GM18498 (cell line): ENCODE measurements around the gene VPS4A.
"Not testable (repeated sequence)": the region's sequence is repeated elsewhere in the genome, so short reads cannot be mapped to it uniquely, and the experiment has no call there.

Experiments
- ATAC-seq: cut with Tn5 transposase; IDR thresholded peaks from one replicate; pipeline ENCODE4 v1.9.1; 2021; ENCODE audit warnings: mild to moderate bottlenecking, moderate library complexity; ENCODE audit not compliant: unreplicated experiment

VPS4A gene

GRCh38 chr16:69326172-69326873, 15.2 kb downstream of the VPS4A start:
- ATAC-seq, result no peak

- no peak for ATAC-seq
These were observed 16.6 kb downstream of the VPS4A start for GRCh38 chr16:69327585-69328310.

- no peak for ATAC-seq
These were observed 17.7 kb downstream of the VPS4A start for GRCh38 chr16:69328854-69329316.

- peak; percentile 39 for ATAC-seq
These were observed 18.5 kb downstream of the VPS4A start for GRCh38 chr16:69329369-69330285.

GRCh38 chr16:69330286-69331109, 19.3 kb downstream of the VPS4A start, which contains the start of gene PDF:
TSS of gene PDF (minus strand) at chr16:69330588. CDS start at chr16:69330570, 18 bp downstream.
- ATAC-seq, result peak; percentile 95

GRCh38 chr16:69334696-69335095, 23.5 kb downstream of the VPS4A start:
- ATAC-seq, result no peak

- ATAC-seq, result no peak
These were observed 27.6 kb downstream of the VPS4A start for GRCh38 chr16:69338557-69339288.

GRCh38 chr16:69339289-69340094, 28.3 kb downstream of the VPS4A start, which contains the start of the genes COG8 and NIP7:
TSS of gene COG8 (minus strand) at chr16:69339564. CDS start at chr16:69339552, 12 bp downstream.
TSS of gene NIP7 (plus strand) at chr16:69339772. CDS start at chr16:69339830, 58 bp downstream.
- ATAC-seq, result peak; percentile 91

GRCh38 chr16:69340095-69340644, 29.0 kb downstream of the VPS4A start:
- no peak for ATAC-seq

- ATAC-seq, result no peak
These were observed 33.0 kb downstream of the VPS4A start for GRCh38 chr16:69344171-69344570.

GRCh38 chr16:69345923-69346322, 34.8 kb downstream of the VPS4A start:
- no peak for ATAC-seq

- ATAC-seq, result no peak
These were observed 35.5 kb downstream of the VPS4A start for GRCh38 chr16:69346683-69347082.

GRCh38 chr16:69348222-69348621, 37.1 kb downstream of the VPS4A start:
- ATAC-seq, result no peak

GRCh38 chr16:69349536-69349935, 38.4 kb downstream of the VPS4A start:
- no peak for ATAC-seq

GRCh38 chr16:69350536-69351133, 39.5 kb downstream of the VPS4A start:
- no peak for ATAC-seq

- ATAC-seq, result no peak
These were observed 40.3 kb downstream of the VPS4A start, which contains the start of gene TMED6 for GRCh38 chr16:69351309-69352027. TSS of gene TMED6 (minus strand) at chr16:69351786. CDS start at chr16:69351753, 33 bp downstream.

GRCh38 chr16:69360070-69360469, 48.9 kb downstream of the VPS4A start:
- not testable (repeated sequence) for ATAC-seq
